Uterus (tissue), 4 donors: ENCODE data around the gene SLC2A9. TPM values are rescaled to one million over a fixed set of nuclear protein-coding genes. Genes with fewer than 3 reads are reported as not detected.

ENCODE experiments used
- DNase-seq, 2 donors: peaks; one replicate each; pipeline ENCODE4 v3.0.0-alpha.2; 2019 to 2020
- H3K27ac ChIP-seq, 2 donors: fragments of 200-600 bp; sonication (generic); 1 replicate in 1 of 2; 2 replicates in 1 of 2; pipeline ENCODE4 v1.5.1; 2016 to 2018
- H3K27me3 ChIP-seq, 2 donors: fragments of 200-600 bp; sonication (generic); one replicate each; pipeline ENCODE4 v1.5.1; 2018 to 2019; ENCODE audit warnings: control low read depth in 1 of 2
- H3K36me3 ChIP-seq, 2 donors: fragments of 200-600 bp; sonication (generic); one replicate each; pipeline ENCODE4 v1.5.1; 2019; ENCODE audit warnings: control low read depth in 1 of 2
- H3K4me1 ChIP-seq, 2 donors: fragments of 200-600 bp; sonication (generic); one replicate each; pipeline ENCODE4 v1.5.1; 2018 to 2019; ENCODE audit warnings: control low read depth in 1 of 2
- H3K4me3 ChIP-seq, 2 donors: fragments of 200-600 bp; sonication (generic); 1 replicate in 1 of 2; 2 replicates in 1 of 2; pipeline ENCODE4 v1.5.1; 2018 to 2019; ENCODE audit warnings: mild to moderate bottlenecking in 1 of 2
- H3K9me3 ChIP-seq, 2 donors: fragments of 200-600 bp; sonication (generic); one replicate each; pipeline ENCODE4 v1.5.1; 2019; ENCODE audit warnings: control low read depth in 1 of 2
- POLR2A ChIP-seq, 2 donors: fragments of 450-650 bp; IDR thresholded peaks; one replicate each; pipeline ENCODE4 v1.6.1; 2016; ENCODE audit warnings: antibody characterized with exemption in 2 of 2, mild to moderate bottlenecking in 1 of 2, moderate library complexity in 1 of 2
- intact Hi-C: fragments of 100-400 bp; cut with DNase I; formaldehyde crosslinking; loops from one replicate; pipeline ENCODE4 v1.15.1; 2023; ENCODE audit warnings: low total_unique reads
- total RNA-seq, 4 donors: library from RNA; depleted of rRNA in 3 of 4; stranded (reverse); fragments of >200 nt in 3 of 4; gene quantifications; one replicate each; pipeline versions ENCODE4 v1.1.0 to v1.2.4, GENCODE V29; 2014 to 2023
- TF ChIP-seq, protein P1 (sequence below), 4 experiments: fragments of 200-600 bp in 2 of 4; fragments of 450-650 bp in 2 of 4; sonication (generic) in 2 of 4; IDR thresholded peaks; one replicate each; pipeline ENCODE4 v1.5.1; 2016 to 2019; ENCODE audit warnings: antibody characterized with exemption in 4 of 4, mild to moderate bottlenecking in 2 of 4, moderate library complexity in 1 of 4
- donor health status: DM: yes; HTN: yes; CAD: no.

Gene SLC2A9
- total RNA-seq, 4 donors from 2014 or later = 0.51 to 9.3 (median 7.1) TPM

DNA sequence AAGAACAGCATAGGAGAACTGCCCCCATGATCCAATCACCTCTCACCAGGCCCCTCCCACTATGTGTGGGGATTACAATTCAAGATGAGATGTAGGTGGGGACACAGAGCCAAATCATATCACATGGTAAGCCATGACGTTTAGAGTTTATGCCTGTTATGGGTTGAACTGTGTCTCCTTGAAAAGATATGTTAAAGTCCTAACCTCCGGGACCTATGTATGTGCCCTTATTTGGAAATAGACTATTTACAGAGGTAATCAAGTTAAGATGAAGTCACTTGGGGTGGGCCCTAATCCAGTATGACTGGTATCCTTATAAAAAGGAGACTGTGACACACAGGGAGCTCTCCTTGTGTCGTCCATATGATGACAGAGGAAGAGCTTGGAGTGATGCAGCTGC lies 25.2 kb upstream of the SLC2A9 start:
- no peak overlapping the region for H3K27ac ChIP-seq
- H3K36me3 ChIP-seq = no peaks in the 10 kb centered on the region
- TF ChIP-seq POLR2A (IDR thresholded peaks at IDR 0.05) = no peak
- TF ChIP-seq, protein P1, sequence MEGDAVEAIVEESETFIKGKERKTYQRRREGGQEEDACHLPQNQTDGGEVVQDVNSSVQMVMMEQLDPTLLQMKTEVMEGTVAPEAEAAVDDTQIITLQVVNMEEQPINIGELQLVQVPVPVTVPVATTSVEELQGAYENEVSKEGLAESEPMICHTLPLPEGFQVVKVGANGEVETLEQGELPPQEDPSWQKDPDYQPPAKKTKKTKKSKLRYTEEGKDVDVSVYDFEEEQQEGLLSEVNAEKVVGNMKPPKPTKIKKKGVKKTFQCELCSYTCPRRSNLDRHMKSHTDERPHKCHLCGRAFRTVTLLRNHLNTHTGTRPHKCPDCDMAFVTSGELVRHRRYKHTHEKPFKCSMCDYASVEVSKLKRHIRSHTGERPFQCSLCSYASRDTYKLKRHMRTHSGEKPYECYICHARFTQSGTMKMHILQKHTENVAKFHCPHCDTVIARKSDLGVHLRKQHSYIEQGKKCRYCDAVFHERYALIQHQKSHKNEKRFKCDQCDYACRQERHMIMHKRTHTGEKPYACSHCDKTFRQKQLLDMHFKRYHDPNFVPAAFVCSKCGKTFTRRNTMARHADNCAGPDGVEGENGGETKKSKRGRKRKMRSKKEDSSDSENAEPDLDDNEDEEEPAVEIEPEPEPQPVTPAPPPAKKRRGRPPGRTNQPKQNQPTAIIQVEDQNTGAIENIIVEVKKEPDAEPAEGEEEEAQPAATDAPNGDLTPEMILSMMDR (IDR thresholded peaks at IDR 0.05) = no peak
- intact Hi-C loops = no loop called here
- H3K4me1 ChIP-seq = no peaks in the 10 kb centered on the region
- H3K27me3 ChIP-seq = no peaks in the 10 kb centered on the region
- H3K9me3 ChIP-seq = no peaks in the 10 kb centered on the region
- no peak overlapping the region for H3K4me3 ChIP-seq
- DNase-seq = no peak

GRCh38 chr4:10045481-10045880 lies 24.2 kb upstream of the SLC2A9 start:
- intact Hi-C loops = no loop called here
- H3K27ac ChIP-seq = no peak overlapping the region

DNA sequence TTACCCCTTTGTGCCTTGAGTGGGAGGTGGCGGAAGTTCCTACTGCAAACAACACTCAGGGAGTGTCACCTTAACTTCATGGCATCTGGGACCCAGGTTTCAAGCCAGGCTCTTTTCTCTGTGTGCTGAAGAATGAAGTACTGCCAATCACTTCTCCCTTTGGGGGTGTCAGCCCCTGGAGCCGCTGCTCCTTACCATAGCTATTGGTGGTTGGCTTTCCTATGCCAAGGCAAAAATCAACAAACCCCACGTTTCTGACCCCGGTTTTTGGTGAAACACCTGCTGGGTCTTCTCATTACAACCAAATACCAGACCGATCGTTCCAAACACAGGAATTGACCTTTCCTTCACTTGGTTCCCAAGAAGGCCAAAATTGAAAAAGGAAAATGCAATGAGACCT lies 19.7 kb upstream of the SLC2A9 start:
- intact Hi-C loops = no loop called here
- no peak for TF ChIP-seq POLR2A (IDR thresholded peaks at IDR 0.05)
- TF ChIP-seq, protein P1 (IDR thresholded peaks at IDR 0.05) = no peak
- no peak overlapping the region for H3K27ac ChIP-seq
- no peak overlapping the region for H3K4me3 ChIP-seq
- H3K4me1 ChIP-seq = no peaks in the 10 kb centered on the region
- no peak for DNase-seq
- H3K27me3 ChIP-seq = no peaks in the 10 kb centered on the region
- H3K36me3 ChIP-seq = no peaks in the 10 kb centered on the region
- H3K9me3 ChIP-seq = no peaks in the 10 kb centered on the region

More at GRCh38 chr4:10045481-10045880, 24.2 kb upstream of the SLC2A9 start:
- DNase-seq = no peak
- H3K4me1 ChIP-seq = no peaks in the 10 kb centered on the region
- TF ChIP-seq POLR2A (IDR thresholded peaks at IDR 0.05) = no peak
- H3K27me3 ChIP-seq = no peaks in the 10 kb centered on the region
- no peaks in the 10 kb centered on the region for H3K9me3 ChIP-seq
- no peaks in the 10 kb centered on the region for H3K36me3 ChIP-seq
- no peak overlapping the region for H3K4me3 ChIP-seq

- no peak for DNase-seq
- TF ChIP-seq, protein P1 (IDR thresholded peaks at IDR 0.05) = no peak
- TF ChIP-seq POLR2A (IDR thresholded peaks at IDR 0.05) = no peak
- intact Hi-C loops = no loop called here
- H3K36me3 ChIP-seq = no peaks in the 10 kb centered on the region
- H3K4me3 ChIP-seq = no peak overlapping the region
- H3K4me1 ChIP-seq = no peaks in the 10 kb centered on the region
- no peaks in the 10 kb centered on the region for H3K9me3 ChIP-seq
- H3K27ac ChIP-seq = no peak overlapping the region
- H3K27me3 ChIP-seq = no peaks in the 10 kb centered on the region
Measured at GRCh38 chr4:10040049-10040892, 19.0 kb upstream of the SLC2A9 start.

DNA sequence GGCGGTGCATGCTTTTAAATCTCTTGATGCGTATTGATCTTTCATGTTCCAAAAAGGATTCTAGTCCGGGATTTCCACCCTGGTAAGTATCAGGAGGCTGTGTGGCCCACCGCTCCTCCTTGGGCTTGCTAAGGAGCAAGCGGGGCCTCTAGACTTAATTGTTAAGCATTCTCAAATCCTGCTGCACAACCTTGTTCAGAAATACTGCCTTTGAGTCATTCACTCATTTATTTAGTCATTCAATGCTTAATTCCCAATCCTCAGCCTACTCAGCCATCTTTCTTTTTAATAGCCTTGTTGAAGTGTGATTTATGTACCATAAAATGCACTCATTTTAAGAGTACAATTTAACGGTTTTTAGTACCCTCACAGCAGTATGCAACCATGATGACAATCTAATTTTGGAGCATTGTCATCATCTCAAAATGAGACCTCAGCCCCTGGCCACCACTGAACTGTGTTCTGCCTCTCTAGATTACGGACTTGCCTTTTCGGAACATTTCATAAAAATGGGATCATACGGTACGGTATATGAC lies 15.6 kb upstream of the SLC2A9 start:
- intact Hi-C loops = no loop called here
- Histone ChIP-seq H3K27ac (no peak overlapping the region), H3K36me3 (no peaks in the 10 kb centered on the region), H3K27me3 (no peaks in the 10 kb centered on the region), H3K4me3 (no peak overlapping the region), H3K9me3 (no peaks in the 10 kb centered on the region), H3K4me1 (no peaks in the 10 kb centered on the region)
- TF ChIP-seq, protein P1 (IDR thresholded peaks at IDR 0.05) = no peak
- no peak for TF ChIP-seq POLR2A (IDR thresholded peaks at IDR 0.05)
- DNase-seq = no peak
